ENCODE data around the gene ZDHHC3.

DNA sequence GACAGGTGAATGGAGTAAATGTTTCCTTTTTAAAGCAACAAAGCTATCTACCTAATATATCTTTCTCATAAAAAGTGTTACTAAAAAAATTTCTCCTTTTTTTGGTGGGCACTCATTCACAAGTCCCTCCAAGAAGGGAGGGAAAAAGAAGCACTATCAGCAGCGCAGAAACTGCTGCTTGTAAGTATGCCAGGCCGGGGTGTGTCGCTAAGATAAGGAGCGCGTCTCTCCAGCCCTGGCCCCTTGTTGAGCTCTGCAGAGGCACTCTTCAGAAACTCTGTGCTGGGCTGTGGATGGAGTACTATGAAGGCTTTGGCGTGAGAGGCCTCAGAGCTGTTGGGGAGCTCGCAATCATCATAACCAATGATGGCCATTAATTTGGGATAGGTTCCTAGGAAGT is 49.1 kb downstream of the ZDHHC3 start:
- TF ChIP-seq, protein P1, sequence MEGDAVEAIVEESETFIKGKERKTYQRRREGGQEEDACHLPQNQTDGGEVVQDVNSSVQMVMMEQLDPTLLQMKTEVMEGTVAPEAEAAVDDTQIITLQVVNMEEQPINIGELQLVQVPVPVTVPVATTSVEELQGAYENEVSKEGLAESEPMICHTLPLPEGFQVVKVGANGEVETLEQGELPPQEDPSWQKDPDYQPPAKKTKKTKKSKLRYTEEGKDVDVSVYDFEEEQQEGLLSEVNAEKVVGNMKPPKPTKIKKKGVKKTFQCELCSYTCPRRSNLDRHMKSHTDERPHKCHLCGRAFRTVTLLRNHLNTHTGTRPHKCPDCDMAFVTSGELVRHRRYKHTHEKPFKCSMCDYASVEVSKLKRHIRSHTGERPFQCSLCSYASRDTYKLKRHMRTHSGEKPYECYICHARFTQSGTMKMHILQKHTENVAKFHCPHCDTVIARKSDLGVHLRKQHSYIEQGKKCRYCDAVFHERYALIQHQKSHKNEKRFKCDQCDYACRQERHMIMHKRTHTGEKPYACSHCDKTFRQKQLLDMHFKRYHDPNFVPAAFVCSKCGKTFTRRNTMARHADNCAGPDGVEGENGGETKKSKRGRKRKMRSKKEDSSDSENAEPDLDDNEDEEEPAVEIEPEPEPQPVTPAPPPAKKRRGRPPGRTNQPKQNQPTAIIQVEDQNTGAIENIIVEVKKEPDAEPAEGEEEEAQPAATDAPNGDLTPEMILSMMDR (IDR thresholded peaks at IDR 0.05): no peak
- TF ChIP-seq POLR2A (IDR thresholded peaks at IDR 0.05): no peak

Data from adrenal gland (tissue), 5 donors.